NCI-H460 (cell line): ENCODE results near the gene UGT8. TPM values are rescaled to one million over a fixed set of nuclear protein-coding genes. Genes with fewer than 3 reads are reported as not detected.
A peak's percentile ranks its signal among the peaks of the same experiment; 100 is the strongest.

Experiments used
- DNase-seq: peaks from one replicate; pipeline ENCODE4 v3.0.0-alpha.2; 2016; ENCODE audit warnings: low read depth; ENCODE audit errors: extremely low read depth
- small RNA-seq, 2 experiments: library from RNA; depleted of rRNA; stranded (forward); fragments of <200 nt; gene quantifications; one replicate each; pipeline ENCODE3, GENCODE V24; 2014
- total RNA-seq: library from RNA; depleted of rRNA; stranded (reverse); fragments of >200 nt; shearing (Covaris generic); gene quantifications from 2 replicates; pipeline ENCODE4 v1.2.3, GENCODE V29; 2014

The UGT8 gene
- total RNA-seq, 1 experiment from 2014 or later = 5.1 TPM

GRCh38 chr4:114688059-114688458 lies 89.5 kb downstream of the UGT8 start:
- no peak for DNase-seq

GRCh38 chr4:114690571-114690970 lies 92.0 kb downstream of the UGT8 start:
- DNase-seq = no peak

- DNase-seq = no peak
Observed at GRCh38 chr4:114691865-114692264, 93.3 kb downstream of the UGT8 start.

- DNase-seq = no peak
Observed at GRCh38 chr4:114692958-114693357, 94.4 kb downstream of the UGT8 start.

GRCh38 chr4:114694770-114695169 lies 96.2 kb downstream of the UGT8 start:
- peak; percentile 24 for DNase-seq

GRCh38 chr4:114698231-114698630 lies 99.6 kb downstream of the UGT8 start:
- no peak for DNase-seq

GRCh38 chr4:114701491-114701890 lies 102.9 kb downstream of the UGT8 start:
- DNase-seq = no peak

GRCh38 chr4:114717432-114717831 lies 118.8 kb downstream of the UGT8 start:
- DNase-seq = no peak

GRCh38 chr4:114725066-114725465 lies 126.5 kb downstream of the UGT8 start:
- no peak for DNase-seq

GRCh38 chr4:114727461-114727860 lies 128.9 kb downstream of the UGT8 start:
- DNase-seq = no peak

Small RNA genes lying within 50 kb of the gene (small RNA-seq; reads per million reads assigned to genes)
- 0.56 to 17.0 reads per million in 2 experiments for gene MIR577
